IMR-90 (cell line): ENCODE measurements around the gene CTPS2. TPM values are rescaled to one million over a fixed set of nuclear protein-coding genes. Genes with fewer than 3 reads are reported as not detected.

ENCODE experiments used
- ATAC-seq: fragments of 200-7000 bp; cut with Tn5 transposase; 2 replicates; pipeline ENCODE4 v1.9.1; 2020; ENCODE audit warnings: low read depth, mild to moderate bottlenecking, moderate library complexity
- BruUV-seq: library from RNA; stranded (reverse); fragments of 400-500 nt; replicated peaks from 2 replicates; lab custom pipeline; 2021; lab: Mats Ljungman, UMichigan
- CTCF ChIA-PET: fragments of 300-600 bp; formaldehyde crosslinking; extraction: SDS; loops from one replicate; lab custom pipeline; 2021; ENCODE audit warnings: antibody characterized with exemption; lab: Yijun Ruan, JAX
- POLR2A ChIA-PET: fragments of 300-600 bp; sonication (Branson Sonifier 250); formaldehyde crosslinking; loops from one replicate; lab custom pipeline; 2022; ENCODE audit warnings: antibody characterized with exemption; ENCODE audit not compliant: unreplicated experiment; lab: Charles Lee
- DNase-seq: peaks from one replicate; pipeline ENCODE4 v3.0.0; 2013
- H2AFZ ChIP-seq: replicated peaks from 2 replicates; pipeline ENCODE3; 2013; ENCODE audit warnings: low read length, mild to moderate bottlenecking; ENCODE audit not compliant: poor library complexity
- H2AK5ac ChIP-seq: 2 replicates; pipeline ENCODE4 v1.6.1; 2013; ENCODE audit warnings: low read depth, low read length, inconsistent platforms
- H2AK9ac ChIP-seq: replicated peaks from 2 replicates; pipeline ENCODE3; 2013; ENCODE audit warnings: mild to moderate bottlenecking, low read depth, low read length, moderate library complexity; ENCODE audit not compliant: poor library complexity
- H2BK120ac ChIP-seq: 2 replicates; pipeline ENCODE4 v1.6.1; 2013; ENCODE audit warnings: low read depth, low read length, inconsistent platforms
- H2BK15ac ChIP-seq: 3 replicates; pipeline ENCODE4 v1.6.1; 2013; ENCODE audit warnings: low read depth, low read length, inconsistent platforms
- H2BK20ac ChIP-seq: 2 replicates; pipeline ENCODE4 v1.6.1; 2013; ENCODE audit warnings: low read depth, mild to moderate bottlenecking, inconsistent platforms, low read length, moderate library complexity
- H2BK5ac ChIP-seq: 2 replicates; pipeline ENCODE4 v1.6.1; 2013; ENCODE audit warnings: mild to moderate bottlenecking, low read depth, low read length, inconsistent platforms; ENCODE audit not compliant: poor library complexity, severe bottlenecking
- H3K14ac ChIP-seq: replicated peaks from 2 replicates; pipeline ENCODE4 v1.6.1; 2013; ENCODE audit warnings: low read depth, low read length, inconsistent platforms
- H3K18ac ChIP-seq: 2 replicates; pipeline ENCODE4 v1.6.1; 2013; ENCODE audit warnings: low read depth, low read length, control low read depth
- H3K23ac ChIP-seq: 2 replicates; pipeline ENCODE4 v1.6.1; 2013; ENCODE audit warnings: low read depth, low read length, inconsistent platforms
- H3K27ac ChIP-seq: 2 replicates; pipeline ENCODE4 v1.5.1; 2013; ENCODE audit warnings: mild to moderate bottlenecking, control low read depth, low read length; ENCODE audit not compliant: insufficient read depth
- H3K27me3 ChIP-seq: 2 replicates; pipeline ENCODE4 v1.6.1; 2013; ENCODE audit warnings: low read length; ENCODE audit not compliant: control insufficient read depth, insufficient read depth
- H3K36me3 ChIP-seq: 2 replicates; pipeline ENCODE4 v1.6.1; 2013; ENCODE audit warnings: low read length, mixed read lengths; ENCODE audit not compliant: control insufficient read depth, insufficient read depth
- H3K4ac ChIP-seq: 2 replicates; pipeline ENCODE4 v1.6.1; 2013; ENCODE audit warnings: low read depth, low read length, inconsistent platforms
- H3K4me1 ChIP-seq: 2 replicates; pipeline ENCODE4 v1.6.1; 2013; ENCODE audit warnings: low read length, mixed read lengths; ENCODE audit not compliant: control insufficient read depth, insufficient read depth
- H3K4me2 ChIP-seq: 2 replicates; pipeline ENCODE4 v1.6.1; 2013; ENCODE audit warnings: low read depth, mild to moderate bottlenecking, control low read depth, low read length, moderate library complexity
- H3K4me3 ChIP-seq: 2 replicates; pipeline ENCODE4 v1.5.1; 2013; ENCODE audit warnings: low read depth, mild to moderate bottlenecking, control low read depth, low read length, moderate library complexity; ENCODE audit not compliant: insufficient read depth
- H3K56ac ChIP-seq: 2 replicates; pipeline ENCODE4 v1.6.1; 2013; ENCODE audit warnings: low read length, inconsistent platforms; ENCODE audit not compliant: insufficient read depth; ENCODE audit errors: extremely low read depth
- H3K79me1 ChIP-seq, 2 experiments: 2 replicates each; pipeline ENCODE4 v1.6.1; 2013; ENCODE audit warnings: low read length in 2 of 2, inconsistent platforms in 1 of 2, low read depth in 1 of 2
- H3K9ac ChIP-seq: 2 replicates; pipeline ENCODE4 v1.6.1; 2013; ENCODE audit warnings: low read depth, low read length, control low read depth
- H3K9me1 ChIP-seq: 2 replicates; pipeline ENCODE4 v1.6.1; 2013; ENCODE audit warnings: low read length, inconsistent platforms; ENCODE audit not compliant: insufficient read depth
- H3K9me3 ChIP-seq: 2 replicates; pipeline ENCODE4 v1.6.1; 2013; ENCODE audit warnings: low read length; ENCODE audit not compliant: control insufficient read depth, insufficient read depth
- H4K20me1 ChIP-seq: 2 replicates; pipeline ENCODE4 v1.6.1; 2013; ENCODE audit warnings: low read length, inconsistent platforms; ENCODE audit not compliant: insufficient read depth
- H4K5ac ChIP-seq: 2 replicates; pipeline ENCODE4 v1.6.1; 2013; ENCODE audit warnings: mild to moderate bottlenecking, low read depth, low read length, control low read depth
- H4K8ac ChIP-seq, 2 experiments: 2 replicates each; pipeline ENCODE4 v1.6.1; 2013; ENCODE audit warnings: low read depth in 2 of 2, low read length in 2 of 2, control low read depth in 1 of 2, inconsistent platforms in 1 of 2
- H4K91ac ChIP-seq: 2 replicates; pipeline ENCODE4 v1.6.1; 2013; ENCODE audit warnings: low read depth, low read length, inconsistent platforms; ENCODE audit not compliant: insufficient read depth
- CEBPB ChIP-seq: IDR thresholded peaks from 2 replicates; pipeline ENCODE4 v1.6.1; 2012; ENCODE audit warnings: low read depth, low read length, improper control_type of control experiment
- MAFK ChIP-seq: IDR thresholded peaks from 2 replicates; pipeline ENCODE4 v1.6.1; 2012; ENCODE audit warnings: low read depth, low read length, improper control_type of control experiment
- NFE2L2 ChIP-seq: fragments of 150-350 bp; IDR thresholded peaks from 2 replicates; pipeline ENCODE4 v1.6.1; 2016; ENCODE audit warnings: low read depth, mild to moderate bottlenecking, low read length
- POLR2A ChIP-seq: IDR thresholded peaks from 2 replicates; pipeline ENCODE4 v1.6.1; 2012; ENCODE audit warnings: mild to moderate bottlenecking, low read depth, low read length
- SMC3 ChIP-seq: fragments of 150-350 bp; IDR thresholded peaks from 2 replicates; pipeline ENCODE4 v1.6.1; 2016; ENCODE audit warnings: low read depth, mild to moderate bottlenecking, antibody characterized with exemption, low read length, moderate library complexity
- WGBS, 2 experiments: methylation state at CpG; one replicate each; pipeline versions ENCODE4 v1.1.5 to v1.1.7; 2013; ENCODE audit warnings: missing lambda C conversion rate in 2 of 2; ENCODE audit not compliant: insufficient read length in 1 of 2; ENCODE audit errors: extremely low coverage in 2 of 2; 5-methylcytosine and 5-hydroxymethylcytosine counted together
- dilution Hi-C: fragments of 300-500 bp; cut with HindIII; formaldehyde crosslinking; loops from one replicate; pipeline ENCODE4 v1.14.3; 2018; ENCODE audit warnings: low sequenced_read_pairs; ENCODE audit not compliant: unreplicated experiment
- in situ Hi-C: fragments of 300-500 bp; cut with MboI; formaldehyde crosslinking; loops from 3 replicates; pipeline ENCODE4 v1.14.3; 2019; ENCODE audit warnings: low sequenced_read_pairs, inconsistent platforms, mixed read lengths
- intact Hi-C: fragments of 100-400 bp; cut with micrococcal nuclease; formaldehyde crosslinking; loops from 2 replicates; pipeline ENCODE4 v1.10.0; 2022
- polyA plus RNA-seq, 3 experiments: library from polyadenylated mRNA; depleted of rRNA; stranded (reverse); fragments of >200 nt; gene quantifications; 2 replicates each; pipeline ENCODE4 v1.2.3, GENCODE V29; 2012; ENCODE audit warnings: low replicate concordance in 1 of 3
- total RNA-seq: library from RNA; depleted of rRNA; stranded (reverse); fragments of >200 nt; gene quantifications from 2 replicates; pipeline ENCODE4 v1.2.3, GENCODE V29; 2012

CTPS2 gene
- total and polyA plus RNA-seq, 2 of the 4 experiments (the other 2 are of a cell fraction): 6.0 to 13.1 TPM

GRCh38 chrX:16643176-16643575 lies 69.3 kb downstream of the CTPS2 start:
- Histone ChIP-seq H3K4me3 (no peak overlapping the region), H3K36me3 (peaks cover 3% of the 10 kb centered on the region; the same call in 1 of the 2 replicates), H3K4me1 (peaks cover 2% of the 10 kb centered on the region), H2BK5ac (peak overlapping the region; percentile 65), H2AK5ac (no peak overlapping the region), H2AK9ac (no peak overlapping the region), H3K9me3 (no peaks in the 10 kb centered on the region), H3K9me1 (peaks cover 7% of the 10 kb centered on the region; the same call in 1 of the 2 replicates), H3K4me2 (peak overlapping the region; percentile 61; the same call in 1 of the 2 replicates), H3K23ac (no peak overlapping the region), H3K4ac (peak overlapping the region; percentile 33; the same call in 1 of the 2 replicates), H3K27me3 (peaks cover 4% of the 10 kb centered on the region; the same call in 1 of the 2 replicates), H2AFZ (no peak overlapping the region), H2BK120ac (peak overlapping the region; percentile 80), H4K8ac (peak overlapping the region; percentile 16 to 84; a peak in 3 of 4 replicates), H3K9ac (no peak overlapping the region; the same call in 1 of the 2 replicates), H2BK15ac (peak overlapping the region; percentile 74; the same call in 1 of the 3 replicates), H4K20me1 (no peaks in the 10 kb centered on the region), H3K14ac (peak overlapping the region; percentile 53; the same call in 1 of the 2 replicates), H3K56ac (no peak overlapping the region), H4K5ac (peak overlapping the region; percentile 91; the same call in 1 of the 2 replicates), H3K18ac (peak overlapping the region; percentile 84; the same call in 1 of the 2 replicates), H3K27ac (no peak overlapping the region), H4K91ac (peak overlapping the region; percentile 78), H3K79me1 (peaks cover 4 to 8% of the 10 kb centered on the region in 2 experiments; a peak in 3 of 4 replicates), H2BK20ac (peak overlapping the region; percentile 77; the same call in 1 of the 2 replicates)
- CTCF ChIA-PET: interaction anchor here (0.6 kb wide), 1 partner anchor 196 kb away, joined by 3 read pairs; no protein-coding TSS in a partner anchor
- POLR2A ChIA-PET: no interaction called here
- TF ChIP-seq MAFK (no peak), CEBPB (peak; percentile 82), NFE2L2 (no peak), SMC3 (no peak), POLR2A (no peak)
- in situ Hi-C loops (no loop called here), dilution Hi-C loops (no loop called here), intact Hi-C loops (no loop called here)
- 54% methylated on average over 2 of the region's 5 CpGs; no CpG with 5 or more reads in 1 of the 2 experiments for WGBS, 2 experiments
- BruUV-seq: no TSS peak
- DNase-seq: peak; percentile 75
- peak; percentile 49; the same call in 1 of the 2 replicates for ATAC-seq
